Measurements from ENCODE around the gene ZBED3. TPM values are rescaled to one million over a fixed set of nuclear protein-coding genes. Genes with fewer than 3 reads are reported as not detected.

Gene ZBED3
- total and polyA plus RNA-seq, 2 experiments from 2014 or later = 4.3 to 24.8 TPM

DNA sequence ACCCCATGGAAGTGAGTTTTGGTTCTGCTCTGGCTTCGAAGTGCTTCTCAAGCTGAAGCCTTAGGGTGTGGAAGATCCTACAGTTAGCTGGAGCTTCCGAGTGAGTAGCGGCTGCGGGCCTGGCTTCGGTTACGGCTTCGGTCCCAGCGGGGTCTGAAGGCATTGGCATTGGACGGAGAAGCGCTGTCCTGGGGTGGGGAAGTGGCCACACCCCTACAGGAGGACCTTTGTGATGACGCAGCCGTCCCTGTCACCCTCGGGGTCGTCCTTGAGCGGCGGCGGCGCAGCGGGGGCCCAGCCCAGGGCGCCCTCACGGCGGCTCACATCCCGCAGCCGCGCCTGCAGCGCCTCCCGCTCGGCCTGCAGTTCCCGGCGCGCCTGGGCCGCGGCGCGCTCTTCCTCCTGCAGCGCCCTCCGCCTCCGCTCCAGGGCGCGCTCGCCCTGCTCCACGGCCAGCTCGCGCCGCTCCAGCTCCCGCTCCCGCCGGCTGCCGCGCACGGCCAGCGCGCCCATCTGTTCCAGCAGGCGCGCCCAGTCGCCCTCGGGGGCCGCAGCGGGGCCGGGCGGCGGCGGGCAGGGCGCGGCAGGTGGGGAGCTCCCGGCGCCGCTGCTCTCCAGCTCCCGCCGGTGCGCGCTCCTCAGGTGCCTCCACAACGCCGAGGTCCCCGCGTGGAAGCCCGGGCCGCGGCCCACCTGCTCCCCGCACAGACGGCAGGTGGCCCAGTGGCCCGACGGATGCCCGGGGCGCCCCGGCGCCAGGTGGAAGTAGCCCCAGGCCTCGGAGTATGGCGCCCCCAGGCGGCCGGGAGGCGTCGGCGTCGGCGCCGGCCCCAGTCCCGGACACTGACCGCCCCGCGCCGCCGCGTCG is 9.9 kb downstream of the ZBED3 start:
- H3K27me3 ChIP-seq = peaks cover 5% of the 10 kb centered on the region
- no peaks in the 10 kb centered on the region for H3K36me3 ChIP-seq
- H3K27ac ChIP-seq = no peak overlapping the region
- DNase-seq (ENCODE audit: low read depth in 1 of 2, low spot score in 1 of 2) = peak; percentile 76 to 82
- peak overlapping the region; percentile 52 for H3K4me3 ChIP-seq
- no peaks in the 10 kb centered on the region for H3K9me3 ChIP-seq (ENCODE audit: low read depth)
- no peaks in the 10 kb centered on the region for H3K4me1 ChIP-seq (ENCODE audit: low read depth)
- TF ChIP-seq, protein P1, sequence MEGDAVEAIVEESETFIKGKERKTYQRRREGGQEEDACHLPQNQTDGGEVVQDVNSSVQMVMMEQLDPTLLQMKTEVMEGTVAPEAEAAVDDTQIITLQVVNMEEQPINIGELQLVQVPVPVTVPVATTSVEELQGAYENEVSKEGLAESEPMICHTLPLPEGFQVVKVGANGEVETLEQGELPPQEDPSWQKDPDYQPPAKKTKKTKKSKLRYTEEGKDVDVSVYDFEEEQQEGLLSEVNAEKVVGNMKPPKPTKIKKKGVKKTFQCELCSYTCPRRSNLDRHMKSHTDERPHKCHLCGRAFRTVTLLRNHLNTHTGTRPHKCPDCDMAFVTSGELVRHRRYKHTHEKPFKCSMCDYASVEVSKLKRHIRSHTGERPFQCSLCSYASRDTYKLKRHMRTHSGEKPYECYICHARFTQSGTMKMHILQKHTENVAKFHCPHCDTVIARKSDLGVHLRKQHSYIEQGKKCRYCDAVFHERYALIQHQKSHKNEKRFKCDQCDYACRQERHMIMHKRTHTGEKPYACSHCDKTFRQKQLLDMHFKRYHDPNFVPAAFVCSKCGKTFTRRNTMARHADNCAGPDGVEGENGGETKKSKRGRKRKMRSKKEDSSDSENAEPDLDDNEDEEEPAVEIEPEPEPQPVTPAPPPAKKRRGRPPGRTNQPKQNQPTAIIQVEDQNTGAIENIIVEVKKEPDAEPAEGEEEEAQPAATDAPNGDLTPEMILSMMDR (IDR thresholded peaks at IDR 0.05; ENCODE audit: low read depth, low read length) = peak; percentile 49

GRCh38 chr5:77074745-77075144 is 12.3 kb downstream of the ZBED3 start:
- no peaks in the 10 kb centered on the region for H3K4me1 ChIP-seq (ENCODE audit: low read depth)
- H3K4me3 ChIP-seq = no peak overlapping the region
- H3K36me3 ChIP-seq = no peaks in the 10 kb centered on the region
- no peak overlapping the region for H3K27ac ChIP-seq
- H3K9me3 ChIP-seq (ENCODE audit: low read depth) = no peaks in the 10 kb centered on the region
- DNase-seq (ENCODE audit: low read depth in 1 of 2, low spot score in 1 of 2) = no peak
- H3K27me3 ChIP-seq = peaks cover 5% of the 10 kb centered on the region
- TF ChIP-seq, protein P1 (IDR thresholded peaks at IDR 0.05; ENCODE audit: low read depth, low read length) = no peak

GRCh38 chr5:77073667-77074066 is 13.4 kb downstream of the ZBED3 start:
- no peaks in the 10 kb centered on the region for H3K4me1 ChIP-seq (ENCODE audit: low read depth)
- H3K9me3 ChIP-seq (ENCODE audit: low read depth) = no peaks in the 10 kb centered on the region
- H3K4me3 ChIP-seq = no peak overlapping the region
- no peaks in the 10 kb centered on the region for H3K36me3 ChIP-seq
- H3K27ac ChIP-seq = no peak overlapping the region
- peaks cover 5% of the 10 kb centered on the region for H3K27me3 ChIP-seq
- TF ChIP-seq, protein P1 (IDR thresholded peaks at IDR 0.05; ENCODE audit: low read depth, low read length) = no peak
- DNase-seq (ENCODE audit: low read depth in 1 of 2, low spot score in 1 of 2) = peak in 1 of 2 donors; percentile 62

GRCh38 chr5:77066823-77067442 is 20.2 kb downstream of the ZBED3 start:
- H3K27ac ChIP-seq = no peak overlapping the region
- H3K4me3 ChIP-seq = no peak overlapping the region
- peak in 1 of 2 donors; percentile 75 for DNase-seq (ENCODE audit: low read depth in 1 of 2, low spot score in 1 of 2)
- H3K4me1 ChIP-seq (ENCODE audit: low read depth) = no peaks in the 10 kb centered on the region
- H3K27me3 ChIP-seq = no peaks in the 10 kb centered on the region
- peaks cover 19% of the 10 kb centered on the region for H3K36me3 ChIP-seq
- TF ChIP-seq, protein P1 (IDR thresholded peaks at IDR 0.05; ENCODE audit: low read depth, low read length) = no peak
- no peaks in the 10 kb centered on the region for H3K9me3 ChIP-seq (ENCODE audit: low read depth)

DNA sequence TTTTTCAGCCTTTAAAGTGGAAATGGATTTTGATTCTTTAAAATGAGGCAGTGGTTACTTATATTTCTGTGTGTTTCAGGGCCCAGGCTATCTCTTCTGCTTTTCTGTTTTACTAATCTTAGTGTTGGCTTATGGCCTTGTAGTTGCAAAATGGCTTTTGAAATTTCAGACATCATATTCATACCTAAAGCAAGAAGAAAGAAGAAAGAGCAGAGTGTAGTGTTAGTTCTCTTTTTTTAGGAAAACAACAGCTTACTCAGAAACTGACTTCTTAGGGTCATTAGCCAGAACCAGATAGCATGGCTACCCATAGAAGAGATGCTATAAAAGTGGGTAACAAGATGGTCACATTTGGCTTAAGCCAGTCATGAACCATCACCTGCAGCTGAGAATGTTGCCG is 20.9 kb downstream of the ZBED3 start:
- no peaks in the 10 kb centered on the region for H3K4me1 ChIP-seq (ENCODE audit: low read depth)
- no peaks in the 10 kb centered on the region for H3K27me3 ChIP-seq
- TF ChIP-seq, protein P1 (IDR thresholded peaks at IDR 0.05; ENCODE audit: low read depth, low read length) = no peak
- peaks cover 26% of the 10 kb centered on the region for H3K36me3 ChIP-seq
- DNase-seq (ENCODE audit: low read depth in 1 of 2, low spot score in 1 of 2) = no peak
- H3K27ac ChIP-seq = no peak overlapping the region
- no peaks in the 10 kb centered on the region for H3K9me3 ChIP-seq (ENCODE audit: low read depth)
- H3K4me3 ChIP-seq = no peak overlapping the region

Data from cardiac muscle cell (in vitro differentiated cells and primary cell).